HepG2 (cell line): ENCODE data around the gene MYO7A. TPM values are rescaled to one million over a fixed set of nuclear protein-coding genes. Genes with fewer than 3 reads are reported as not detected.
A peak's percentile ranks its signal among the peaks of the same experiment; 100 is the strongest.

Experiments used
- ATF7 ChIP-seq, 2 experiments: fragments of 450-650 bp in 1 of 2; sonication (generic) in 1 of 2; formaldehyde crosslinking in 1 of 2; IDR thresholded peaks; 2 replicates each; pipeline versions ENCODE4 v1.4.0 to v1.6.1; 2016 to 2020; ENCODE audit warnings: antibody characterized with exemption in 1 of 2, mild to moderate bottlenecking in 1 of 2, missing genetic modification reagents in 1 of 2
- ATF7-NPFF ChIP-seq: sonication (generic); formaldehyde crosslinking; IDR thresholded peaks from 2 replicates; pipeline ENCODE4 v1.8.1; 2023; ENCODE audit warnings: mild to moderate bottlenecking, low read depth, missing genetic modification reagents, moderate library complexity
- BCL6 ChIP-seq: IDR thresholded peaks from 2 replicates; pipeline ENCODE4 v1.6.1; 2016; ENCODE audit warnings: missing genetic modification reagents, missing compliant biosample characterization
- CC2D1A ChIP-seq: sonication (generic); formaldehyde crosslinking; IDR thresholded peaks from 2 replicates; pipeline ENCODE4 v1.8.1; 2023; ENCODE audit warnings: mild to moderate bottlenecking, missing genetic modification reagents
- GLI4 ChIP-seq: sonication (generic); formaldehyde crosslinking; IDR thresholded peaks from 2 replicates; pipeline ENCODE4 v1.5.1; 2020; ENCODE audit warnings: missing genetic modification reagents, mild to moderate bottlenecking, moderate library complexity, borderline replicate concordance
- HDAC1 ChIP-seq: sonication (generic); formaldehyde crosslinking; IDR thresholded peaks from 2 replicates; pipeline ENCODE4 v1.5.1; 2020; ENCODE audit warnings: mild to moderate bottlenecking, missing genetic modification reagents
- POGZ ChIP-seq: sonication (generic); formaldehyde crosslinking; IDR thresholded peaks from 2 replicates; pipeline ENCODE4 v1.4.0; 2020; ENCODE audit warnings: mild to moderate bottlenecking, missing genetic modification reagents
- RARA ChIP-seq: IDR thresholded peaks from 2 replicates; pipeline ENCODE4 v1.6.1; 2016; ENCODE audit warnings: missing genetic modification reagents, missing compliant biosample characterization
- RBFOX2 ChIP-seq: fragments of 200-400 bp; formaldehyde crosslinking; IDR thresholded peaks from 2 replicates; pipeline ENCODE4 v1.6.1; 2017; ENCODE audit warnings: low read depth, mild to moderate bottlenecking, low read length
- REPIN1 ChIP-seq: sonication (generic); formaldehyde crosslinking; IDR thresholded peaks from 2 replicates; pipeline ENCODE4 v1.8.0; 2022; ENCODE audit warnings: missing genetic modification reagents, low read depth, mild to moderate bottlenecking, borderline replicate concordance
- SMAD3 ChIP-seq: sonication (generic); formaldehyde crosslinking; IDR thresholded peaks from 2 replicates; pipeline ENCODE4 v1.4.0; 2020; ENCODE audit warnings: missing genetic modification reagents
- SP4 ChIP-seq: sonication (generic); formaldehyde crosslinking; IDR thresholded peaks from 2 replicates; pipeline ENCODE4 v1.8.1; 2023; ENCODE audit warnings: mild to moderate bottlenecking, missing genetic modification reagents
- XRCC5 ChIP-seq: fragments of 200-400 bp; formaldehyde crosslinking; optimal IDR thresholded peaks from 2 replicates; pipeline ENCODE3; 2017; ENCODE audit warnings: mild to moderate bottlenecking, low read length
- ZEB1 ChIP-seq: IDR thresholded peaks from 2 replicates; pipeline ENCODE4 v1.6.1; 2012; ENCODE audit warnings: mild to moderate bottlenecking, low read depth, inconsistent platforms; ENCODE audit not compliant: insufficient replicate concordance
- ZFP90 ChIP-seq: sonication (generic); formaldehyde crosslinking; IDR thresholded peaks from 2 replicates; pipeline ENCODE4 v1.8.0; 2022; ENCODE audit warnings: missing genetic modification reagents, mild to moderate bottlenecking, inconsistent platforms, borderline replicate concordance
- ZNF33B ChIP-seq: sonication (generic); formaldehyde crosslinking; IDR thresholded peaks from 2 replicates; pipeline ENCODE4 v1.5.1; 2020; ENCODE audit warnings: mild to moderate bottlenecking, missing genetic modification reagents
- ZNF547 ChIP-seq: sonication (generic); formaldehyde crosslinking; IDR thresholded peaks from 2 replicates; pipeline ENCODE4 v1.5.1; 2020; ENCODE audit warnings: mild to moderate bottlenecking, missing genetic modification reagents
- ZNF558 ChIP-seq: sonication (generic); formaldehyde crosslinking; IDR thresholded peaks from 2 replicates; pipeline ENCODE4 v1.9.0; 2022; ENCODE audit warnings: mild to moderate bottlenecking, missing genetic modification reagents, borderline replicate concordance
- polyA plus RNA-seq, 8 experiments: library from polyadenylated mRNA; depleted of rRNA in 3 of 8; stranded (reverse) in 7 of 8; unstranded in 1 of 8; fragments of >200 nt; fragmentation: Illumina TruSeq in 4 of 8; extraction: Trizol in 4 of 8; gene quantifications; 2 replicates each; pipeline versions ENCODE4 v1.2.1 to v1.2.3, GENCODE V29; 2011 to 2016; ENCODE audit warnings: low read depth in 4 of 8, missing spikeins in 1 of 8, mixed read lengths in 1 of 8; ENCODE audit not compliant: insufficient read depth in 1 of 8
- total RNA-seq, 5 experiments: library from RNA; depleted of rRNA; stranded (reverse); fragments of >200 nt; fragmentation: Illumina TruSeq; extraction: Trizol; gene quantifications; 2 replicates each; pipeline ENCODE4 v1.2.3, GENCODE V29; 2016; ENCODE audit warnings: low read depth in 1 of 5
- TF ChIP-seq, protein P1 (sequence below): sonication (generic); formaldehyde crosslinking; conservative IDR thresholded peaks from 2 replicates; pipeline ENCODE4 v1.4.0; 2020; ENCODE audit warnings: mild to moderate bottlenecking, missing genetic modification reagents, moderate library complexity
- TF ChIP-seq, protein P2 (sequence below): sonication (generic); formaldehyde crosslinking; IDR thresholded peaks from 2 replicates; pipeline ENCODE4 v1.9.0; 2022; ENCODE audit warnings: missing genetic modification reagents, mild to moderate bottlenecking, borderline replicate concordance
- TF ChIP-seq, protein P3 (sequence below): IDR thresholded peaks from 2 replicates; pipeline ENCODE4 v1.6.1; 2016; ENCODE audit warnings: low read depth, borderline replicate concordance
- TF ChIP-seq, protein P4 (sequence below): sonication (generic); formaldehyde crosslinking; IDR thresholded peaks from 2 replicates; pipeline ENCODE4 v1.8.0; 2022; ENCODE audit warnings: missing genetic modification reagents, mild to moderate bottlenecking, borderline replicate concordance

The MYO7A gene
- total and polyA plus RNA-seq, 2 of the 13 experiments (the other 11 are each of a cell fraction or from before 2014, with no cell fraction given), result 7.5 to 10.0 TPM

DNA sequence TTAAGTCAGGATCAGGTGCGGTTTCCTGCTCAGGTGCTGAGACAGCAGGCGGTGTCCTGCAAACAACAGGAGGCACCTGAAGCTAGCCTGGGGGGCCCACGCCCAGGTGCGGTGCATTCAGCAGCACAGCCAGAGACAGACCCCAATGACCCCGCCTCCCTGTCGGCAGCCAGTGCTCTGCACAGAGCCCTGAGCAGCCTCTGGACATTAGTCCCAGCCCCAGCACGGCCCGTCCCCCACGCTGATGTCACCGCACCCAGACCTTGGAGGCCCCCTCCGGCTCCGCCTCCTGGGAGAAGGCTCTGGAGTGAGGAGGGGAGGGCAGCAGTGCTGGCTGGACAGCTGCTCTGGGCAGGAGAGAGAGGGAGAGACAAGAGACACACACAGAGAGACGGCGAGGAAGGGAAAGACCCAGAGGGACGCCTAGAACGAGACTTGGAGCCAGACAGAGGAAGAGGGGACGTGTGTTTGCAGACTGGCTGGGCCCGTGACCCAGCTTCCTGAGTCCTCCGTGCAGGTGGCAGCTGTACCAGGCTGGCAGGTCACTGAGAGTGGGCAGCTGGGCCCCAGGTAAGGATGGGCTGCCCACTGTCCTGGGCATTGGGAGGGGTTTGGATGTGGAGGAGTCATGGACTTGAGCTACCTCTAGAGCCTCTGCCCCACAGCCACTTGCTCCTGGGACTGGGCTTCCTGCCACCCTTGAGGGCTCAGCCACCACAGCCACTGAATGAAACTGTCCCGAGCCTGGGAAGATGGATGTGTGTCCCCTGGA lies at the start of gene MYO7A (continued):
- no peak for TF ChIP-seq CC2D1A (CRISPR knock-in tag)
- TF ChIP-seq ZNF33B (CRISPR knock-in tag), result peak; percentile 52; the same call in 1 of the 2 replicates
- 0 out of 2 replicates have a peak, but pooled peaks have one; percentile 44 for TF ChIP-seq SMAD3
- no peak for TF ChIP-seq ATF7-NPFF (CRISPR knock-in tag)
- peak; percentile 36 for TF ChIP-seq XRCC5
- peak; percentile 85 for TF ChIP-seq HDAC1
- 0 out of 2 replicates have a peak, but pooled peaks have one; percentile 40 for TF ChIP-seq GLI4 (CRISPR knock-in tag)
- TF ChIP-seq ZNF558 (CRISPR knock-in tag), result no peak
- TF ChIP-seq, protein P1, sequence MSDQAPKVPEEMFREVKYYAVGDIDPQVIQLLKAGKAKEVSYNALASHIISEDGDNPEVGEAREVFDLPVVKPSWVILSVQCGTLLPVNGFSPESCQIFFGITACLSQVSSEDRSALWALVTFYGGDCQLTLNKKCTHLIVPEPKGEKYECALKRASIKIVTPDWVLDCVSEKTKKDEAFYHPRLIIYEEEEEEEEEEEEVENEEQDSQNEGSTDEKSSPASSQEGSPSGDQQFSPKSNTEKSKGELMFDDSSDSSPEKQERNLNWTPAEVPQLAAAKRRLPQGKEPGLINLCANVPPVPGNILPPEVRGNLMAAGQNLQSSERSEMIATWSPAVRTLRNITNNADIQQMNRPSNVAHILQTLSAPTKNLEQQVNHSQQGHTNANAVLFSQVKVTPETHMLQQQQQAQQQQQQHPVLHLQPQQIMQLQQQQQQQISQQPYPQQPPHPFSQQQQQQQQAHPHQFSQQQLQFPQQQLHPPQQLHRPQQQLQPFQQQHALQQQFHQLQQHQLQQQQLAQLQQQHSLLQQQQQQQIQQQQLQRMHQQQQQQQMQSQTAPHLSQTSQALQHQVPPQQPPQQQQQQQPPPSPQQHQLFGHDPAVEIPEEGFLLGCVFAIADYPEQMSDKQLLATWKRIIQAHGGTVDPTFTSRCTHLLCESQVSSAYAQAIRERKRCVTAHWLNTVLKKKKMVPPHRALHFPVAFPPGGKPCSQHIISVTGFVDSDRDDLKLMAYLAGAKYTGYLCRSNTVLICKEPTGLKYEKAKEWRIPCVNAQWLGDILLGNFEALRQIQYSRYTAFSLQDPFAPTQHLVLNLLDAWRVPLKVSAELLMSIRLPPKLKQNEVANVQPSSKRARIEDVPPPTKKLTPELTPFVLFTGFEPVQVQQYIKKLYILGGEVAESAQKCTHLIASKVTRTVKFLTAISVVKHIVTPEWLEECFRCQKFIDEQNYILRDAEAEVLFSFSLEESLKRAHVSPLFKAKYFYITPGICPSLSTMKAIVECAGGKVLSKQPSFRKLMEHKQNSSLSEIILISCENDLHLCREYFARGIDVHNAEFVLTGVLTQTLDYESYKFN (CRISPR knock-in tag), result peak; percentile 81
- TF ChIP-seq REPIN1 (CRISPR knock-in tag), result no peak
- TF ChIP-seq SP4 (CRISPR knock-in tag), result peak; percentile 62; the same call in 1 of the 2 replicates
- TF ChIP-seq RARA (CRISPR knock-in tag), result peak; percentile 43; the same call in 1 of the 2 replicates
- TF ChIP-seq ZEB1, result peak; percentile 63
- TF ChIP-seq ZNF547 (CRISPR knock-in tag), result 0 out of 2 replicates have a peak, but pooled peaks have one; percentile 26
- TF ChIP-seq, protein P2, sequence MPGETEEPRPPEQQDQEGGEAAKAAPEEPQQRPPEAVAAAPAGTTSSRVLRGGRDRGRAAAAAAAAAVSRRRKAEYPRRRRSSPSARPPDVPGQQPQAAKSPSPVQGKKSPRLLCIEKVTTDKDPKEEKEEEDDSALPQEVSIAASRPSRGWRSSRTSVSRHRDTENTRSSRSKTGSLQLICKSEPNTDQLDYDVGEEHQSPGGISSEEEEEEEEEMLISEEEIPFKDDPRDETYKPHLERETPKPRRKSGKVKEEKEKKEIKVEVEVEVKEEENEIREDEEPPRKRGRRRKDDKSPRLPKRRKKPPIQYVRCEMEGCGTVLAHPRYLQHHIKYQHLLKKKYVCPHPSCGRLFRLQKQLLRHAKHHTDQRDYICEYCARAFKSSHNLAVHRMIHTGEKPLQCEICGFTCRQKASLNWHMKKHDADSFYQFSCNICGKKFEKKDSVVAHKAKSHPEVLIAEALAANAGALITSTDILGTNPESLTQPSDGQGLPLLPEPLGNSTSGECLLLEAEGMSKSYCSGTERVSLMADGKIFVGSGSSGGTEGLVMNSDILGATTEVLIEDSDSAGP (CRISPR knock-in tag), result 0 out of 2 replicates have a peak, but pooled peaks have one; percentile 36
- TF ChIP-seq, protein P3, sequence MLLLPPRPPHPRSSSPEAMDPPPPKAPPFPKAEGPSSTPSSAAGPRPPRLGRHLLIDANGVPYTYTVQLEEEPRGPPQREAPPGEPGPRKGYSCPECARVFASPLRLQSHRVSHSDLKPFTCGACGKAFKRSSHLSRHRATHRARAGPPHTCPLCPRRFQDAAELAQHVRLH (CRISPR knock-in tag), result 0 out of 2 replicates have a peak, but pooled peaks have one; percentile 52
- 0 out of 2 replicates have a peak, but pooled peaks have one; percentile 30 for TF ChIP-seq RBFOX2
- no peak; the same call in 1 of the 2 replicates for TF ChIP-seq POGZ (CRISPR knock-in tag)
- peak; percentile 63; the same call in 1 of the 2 replicates for TF ChIP-seq ATF7 (IDR thresholded peaks at IDR 0.05)
- peak; percentile 89 for TF ChIP-seq ATF7 (CRISPR knock-in tag; IDR thresholded peaks at IDR 0.05)
- peak; percentile 37; the same call in 1 of the 2 replicates for TF ChIP-seq BCL6 (CRISPR knock-in tag)
- TF ChIP-seq, protein P4, sequence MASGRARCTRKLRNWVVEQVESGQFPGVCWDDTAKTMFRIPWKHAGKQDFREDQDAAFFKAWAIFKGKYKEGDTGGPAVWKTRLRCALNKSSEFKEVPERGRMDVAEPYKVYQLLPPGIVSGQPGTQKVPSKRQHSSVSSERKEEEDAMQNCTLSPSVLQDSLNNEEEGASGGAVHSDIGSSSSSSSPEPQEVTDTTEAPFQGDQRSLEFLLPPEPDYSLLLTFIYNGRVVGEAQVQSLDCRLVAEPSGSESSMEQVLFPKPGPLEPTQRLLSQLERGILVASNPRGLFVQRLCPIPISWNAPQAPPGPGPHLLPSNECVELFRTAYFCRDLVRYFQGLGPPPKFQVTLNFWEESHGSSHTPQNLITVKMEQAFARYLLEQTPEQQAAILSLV (CRISPR knock-in tag), result peak; percentile 71
- TF ChIP-seq ZFP90, result 0 out of 2 replicates have a peak, but pooled peaks have one; percentile 28
